GM12875 (cell line): Measurements from ENCODE around the gene RELT.

ENCODE experiments used
- H3K4me3 ChIP-seq: one replicate; pipeline ENCODE4 v1.5.1; 2011; ENCODE audit warnings: low read depth, low read length, control low read depth
- TF ChIP-seq, protein P1 (sequence below): IDR thresholded peaks from 2 replicates; pipeline ENCODE4 v1.5.1; 2011; ENCODE audit warnings: low read depth, mild to moderate bottlenecking, control low read depth, inconsistent platforms, low read length, moderate library complexity, borderline replicate concordance; ENCODE audit not compliant: insufficient read depth

The RELT gene

GRCh38 chr11:73379189-73379880 lies 3.1 kb downstream of the RELT start:
- peak overlapping the region; percentile 33 for H3K4me3 ChIP-seq
- TF ChIP-seq, protein P1, sequence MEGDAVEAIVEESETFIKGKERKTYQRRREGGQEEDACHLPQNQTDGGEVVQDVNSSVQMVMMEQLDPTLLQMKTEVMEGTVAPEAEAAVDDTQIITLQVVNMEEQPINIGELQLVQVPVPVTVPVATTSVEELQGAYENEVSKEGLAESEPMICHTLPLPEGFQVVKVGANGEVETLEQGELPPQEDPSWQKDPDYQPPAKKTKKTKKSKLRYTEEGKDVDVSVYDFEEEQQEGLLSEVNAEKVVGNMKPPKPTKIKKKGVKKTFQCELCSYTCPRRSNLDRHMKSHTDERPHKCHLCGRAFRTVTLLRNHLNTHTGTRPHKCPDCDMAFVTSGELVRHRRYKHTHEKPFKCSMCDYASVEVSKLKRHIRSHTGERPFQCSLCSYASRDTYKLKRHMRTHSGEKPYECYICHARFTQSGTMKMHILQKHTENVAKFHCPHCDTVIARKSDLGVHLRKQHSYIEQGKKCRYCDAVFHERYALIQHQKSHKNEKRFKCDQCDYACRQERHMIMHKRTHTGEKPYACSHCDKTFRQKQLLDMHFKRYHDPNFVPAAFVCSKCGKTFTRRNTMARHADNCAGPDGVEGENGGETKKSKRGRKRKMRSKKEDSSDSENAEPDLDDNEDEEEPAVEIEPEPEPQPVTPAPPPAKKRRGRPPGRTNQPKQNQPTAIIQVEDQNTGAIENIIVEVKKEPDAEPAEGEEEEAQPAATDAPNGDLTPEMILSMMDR: no peak

DNA sequence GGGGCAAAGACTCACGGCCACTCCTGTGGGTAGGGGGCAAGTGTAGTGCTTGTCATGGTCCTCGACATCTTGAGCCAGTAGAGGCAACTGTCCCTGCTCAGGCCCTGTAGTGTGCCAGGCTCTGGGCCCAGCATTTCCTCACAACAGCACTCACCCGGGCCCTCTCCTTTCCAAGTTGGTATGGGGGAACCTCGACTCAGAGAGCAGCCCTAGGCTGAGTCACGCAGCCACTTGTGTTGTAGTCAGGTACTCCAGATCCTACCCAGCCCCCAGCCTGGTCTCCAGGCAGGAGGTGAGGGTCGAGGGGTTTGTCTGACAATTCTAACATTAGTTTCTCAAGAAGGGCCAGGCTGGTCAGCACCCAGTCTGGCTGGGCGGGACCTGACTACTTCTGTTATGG lies 4.1 kb downstream of the RELT start:
- TF ChIP-seq, protein P1: no peak
- H3K4me3 ChIP-seq: no peak overlapping the region

GRCh38 chr11:73380897-73381410 lies 4.8 kb downstream of the RELT start:
- no peak overlapping the region for H3K4me3 ChIP-seq
- TF ChIP-seq, protein P1: no peak

DNA sequence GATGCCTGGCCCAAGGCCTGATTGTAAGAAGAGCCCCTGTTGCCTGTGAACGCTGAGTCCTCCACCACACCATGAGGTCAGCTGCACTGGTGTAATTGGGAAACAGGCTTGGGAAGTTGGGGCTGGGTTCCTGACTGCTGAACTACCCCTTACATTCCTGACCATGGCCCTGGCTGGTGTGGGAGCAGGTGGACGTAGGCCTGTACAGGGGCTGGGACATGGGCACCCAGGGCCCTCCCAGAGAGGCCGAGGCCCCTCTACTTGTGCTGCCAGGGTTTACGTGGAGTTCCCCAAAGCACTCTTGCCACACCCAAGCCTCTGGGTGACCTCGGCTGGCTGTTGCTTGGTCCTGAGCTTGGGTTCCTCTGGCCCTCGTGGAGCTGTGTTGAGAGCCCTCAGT lies 5.4 kb downstream of the RELT start:
- TF ChIP-seq, protein P1: no peak

GRCh38 chr11:73382183-73382582 lies 6.0 kb downstream of the RELT start:
- TF ChIP-seq, protein P1: no peak
- no peak overlapping the region for H3K4me3 ChIP-seq

More for the DNA sequence above, 5.4 kb downstream of the RELT start:
- no peak overlapping the region for H3K4me3 ChIP-seq

GRCh38 chr11:73382747-73383146 lies 6.5 kb downstream of the RELT start:
- TF ChIP-seq, protein P1: no peak
- H3K4me3 ChIP-seq: peak overlapping the region; percentile 15

GRCh38 chr11:73383249-73384124 lies 7.3 kb downstream of the RELT start:
- H3K4me3 ChIP-seq: no peak overlapping the region
- TF ChIP-seq, protein P1: no peak
